ENCODE measurements around the gene DTX4.

GRCh38 chr11:59196777-59197176, 24.8 kb downstream of the DTX4 start:
- TF ChIP-seq, protein P1, sequence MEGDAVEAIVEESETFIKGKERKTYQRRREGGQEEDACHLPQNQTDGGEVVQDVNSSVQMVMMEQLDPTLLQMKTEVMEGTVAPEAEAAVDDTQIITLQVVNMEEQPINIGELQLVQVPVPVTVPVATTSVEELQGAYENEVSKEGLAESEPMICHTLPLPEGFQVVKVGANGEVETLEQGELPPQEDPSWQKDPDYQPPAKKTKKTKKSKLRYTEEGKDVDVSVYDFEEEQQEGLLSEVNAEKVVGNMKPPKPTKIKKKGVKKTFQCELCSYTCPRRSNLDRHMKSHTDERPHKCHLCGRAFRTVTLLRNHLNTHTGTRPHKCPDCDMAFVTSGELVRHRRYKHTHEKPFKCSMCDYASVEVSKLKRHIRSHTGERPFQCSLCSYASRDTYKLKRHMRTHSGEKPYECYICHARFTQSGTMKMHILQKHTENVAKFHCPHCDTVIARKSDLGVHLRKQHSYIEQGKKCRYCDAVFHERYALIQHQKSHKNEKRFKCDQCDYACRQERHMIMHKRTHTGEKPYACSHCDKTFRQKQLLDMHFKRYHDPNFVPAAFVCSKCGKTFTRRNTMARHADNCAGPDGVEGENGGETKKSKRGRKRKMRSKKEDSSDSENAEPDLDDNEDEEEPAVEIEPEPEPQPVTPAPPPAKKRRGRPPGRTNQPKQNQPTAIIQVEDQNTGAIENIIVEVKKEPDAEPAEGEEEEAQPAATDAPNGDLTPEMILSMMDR (conservative IDR thresholded peaks at IDR 0.05; ENCODE audit: low read depth, low read length), result no peak
- no peak for TF ChIP-seq EZH2 (IDR thresholded peaks at IDR 0.05; ENCODE audit: borderline replicate concordance, low read depth, low read length, poor library complexity, severe bottlenecking)
